K562 (cell line): ENCODE results near the gene ECT2. TPM values are rescaled to one million over a fixed set of nuclear protein-coding genes. Genes with fewer than 3 reads are reported as not detected.

Experiments used
- ATAC-seq: fragments of 200-7000 bp; cut with Tn5 transposase; 3 replicates; pipeline ENCODE4 v1.9.1; 2020; ENCODE audit warnings: moderate library complexity
- BruUV-seq: library from RNA; stranded (reverse); fragments of 400-500 nt; replicated peaks from 2 replicates; lab custom pipeline; 2021; lab: Mats Ljungman, UMichigan
- CTCF ChIA-PET: fragments of 300-600 bp; formaldehyde crosslinking; extraction: SDS; loops from one replicate; lab custom pipeline; 2021; ENCODE audit warnings: low intra/inter-chr PET ratio; lab: Yijun Ruan, JAX
- POLR2A ChIA-PET: fragments of 300-600, 350-650 bp; sonication (Branson Sonifier 250); formaldehyde crosslinking; extraction: SDS; loops from one replicate; lab custom pipeline; 2021; ENCODE audit warnings: antibody characterized with exemption, inconsistent platforms; lab: Yijun Ruan, JAX
- DNase-seq, 4 experiments: peaks; one replicate each; pipeline versions ENCODE4 v3.0.0 to v3.0.0-alpha.2; 2011 to 2018; ENCODE audit warnings: low spot score in 3 of 4, mixed read lengths in 3 of 4; ENCODE audit errors: extremely low read depth in 1 of 4
- FAIRE-seq: peaks from 2 replicates; lab custom pipeline; 2011; peaks lifted over from hg19 to GRCh38; lab: Jason Lieb, UNC
- H2AFZ ChIP-seq: 2 replicates; pipeline ENCODE4 v1.6.0; 2011; ENCODE audit warnings: low read depth, low read length, control low read depth, inconsistent platforms
- H3K27ac ChIP-seq: fragments of 200-600 bp; 3 replicates; pipeline ENCODE4 v1.8.0; 2011; ENCODE audit warnings: low read depth, mild to moderate bottlenecking, control low read depth, inconsistent platforms, low read length, moderate library complexity, mixed read lengths; ENCODE audit errors: extremely low read depth
- H3K27me3 ChIP-seq, 2 experiments: fragments of 300-600 bp in 1 of 2; 2 replicates in 1 of 2; 3 replicates in 1 of 2; pipeline versions ENCODE4 v1.6.0 to v1.8.0; 2011; ENCODE audit warnings: inconsistent platforms in 2 of 2, low read length in 2 of 2, mild to moderate bottlenecking in 1 of 2, mixed read lengths in 1 of 2, moderate library complexity in 1 of 2; ENCODE audit not compliant: control insufficient read depth in 2 of 2, insufficient read depth in 2 of 2
- H3K36me3 ChIP-seq: fragments of 300-600 bp; 3 replicates; pipeline ENCODE4 v1.8.0; 2011; ENCODE audit warnings: mild to moderate bottlenecking, low read length, inconsistent platforms; ENCODE audit not compliant: control insufficient read depth, insufficient read depth
- H3K4me1 ChIP-seq, 2 experiments: fragments of 200-600 bp in 1 of 2; replicated peaks in 1 of 2; 2 replicates in 1 of 2; 3 replicates in 1 of 2; pipeline versions ENCODE4 v1.5.1 to v1.8.0; 2011; ENCODE audit warnings: inconsistent platforms in 2 of 2, low read length in 2 of 2, mild to moderate bottlenecking in 1 of 2, mixed read lengths in 1 of 2, moderate library complexity in 1 of 2; ENCODE audit not compliant: control insufficient read depth in 2 of 2, insufficient read depth in 2 of 2
- H3K4me2 ChIP-seq: 2 replicates; pipeline ENCODE4 v1.6.1; 2011; ENCODE audit warnings: low read length, control low read depth, inconsistent platforms, mixed read lengths; ENCODE audit not compliant: insufficient read depth
- H3K4me3 ChIP-seq: fragments of 200-600 bp; sonication (generic), shearing (Covaris generic); 2 replicates; pipeline ENCODE4 v1.5.1; 2016; ENCODE audit warnings: control low read depth, inconsistent platforms
- H3K79me2 ChIP-seq: fragments of 200-600 bp; 3 replicates; pipeline ENCODE4 v1.8.0; 2011; ENCODE audit warnings: low read length, inconsistent platforms; ENCODE audit not compliant: control insufficient read depth, insufficient read depth
- H3K9ac ChIP-seq, 2 experiments: 2 replicates each; pipeline versions ENCODE4 v1.6.0 to v1.6.1; 2011; ENCODE audit warnings: low read depth in 2 of 2, low read length in 2 of 2, control low read depth in 1 of 2, inconsistent platforms in 1 of 2, mild to moderate bottlenecking in 1 of 2, mixed read lengths in 1 of 2; ENCODE audit not compliant: insufficient read depth in 1 of 2
- H3K9me1 ChIP-seq: one replicate; pipeline ENCODE4 v1.6.0; 2011; ENCODE audit warnings: inconsistent platforms, mild to moderate bottlenecking, low read length, moderate library complexity; ENCODE audit not compliant: control insufficient read depth, insufficient read depth
- H3K9me3 ChIP-seq: replicated peaks from 2 replicates; pipeline ENCODE4 v1.5.1; 2011; ENCODE audit warnings: low read depth, low read length, inconsistent platforms; ENCODE audit not compliant: control insufficient read depth, insufficient read depth
- H4K20me1 ChIP-seq: replicated peaks from 2 replicates; pipeline ENCODE4 v1.6.1; 2011; ENCODE audit warnings: low read length, inconsistent platforms, mixed read lengths; ENCODE audit not compliant: control insufficient read depth, insufficient read depth
- ARNT ChIP-seq, 2 experiments: fragments of 450-650 bp; IDR thresholded peaks; 2 replicates each; pipeline ENCODE4 v1.6.1; 2016; ENCODE audit warnings: mild to moderate bottlenecking in 1 of 2
- C11orf30 ChIP-seq: fragments of 450-650 bp; IDR thresholded peaks from 2 replicates; pipeline ENCODE4 v1.6.1; 2016; ENCODE audit warnings: low read depth, mild to moderate bottlenecking
- MAFF ChIP-seq: IDR thresholded peaks from 2 replicates; pipeline ENCODE4 v1.6.1; 2012; ENCODE audit warnings: low read length, improper control_type of control experiment
- MAFK ChIP-seq: IDR thresholded peaks from 2 replicates; pipeline ENCODE4 v1.6.1; 2011; ENCODE audit warnings: low read length, improper control_type of control experiment
- ZNF282 ChIP-seq: sonication (generic); formaldehyde crosslinking; IDR thresholded peaks from 2 replicates; pipeline ENCODE4 v1.8.1; 2023; ENCODE audit warnings: missing genetic modification reagents
- ZNF316 ChIP-seq: fragments of 450-650 bp; IDR thresholded peaks from 2 replicates; pipeline ENCODE4 v1.6.1; 2016
- WGBS: fragments of 100-300 bp; shearing (Covaris generic); methylation state at CpG from one replicate; pipeline ENCODE4 v1.1.6; 2016; ENCODE audit warnings: low coverage, mixed read lengths; ENCODE audit not compliant: insufficient coverage; ENCODE audit errors: missing lambda C conversion rate; 5-methylcytosine and 5-hydroxymethylcytosine counted together
- in situ Hi-C: fragments of 300-500 bp; cut with MboI; formaldehyde crosslinking; loops from 4 replicates; pipeline ENCODE4 v1.15.0; 2018; ENCODE audit warnings: inconsistent platforms, mixed read lengths
- intact Hi-C: fragments of 100-400 bp; cut with micrococcal nuclease; formaldehyde crosslinking; loops from 2 replicates; pipeline ENCODE4 v1.14.2; 2022
- polyA plus RNA-seq, 8 experiments: library from polyadenylated mRNA; depleted of rRNA in 4 of 8; stranded (reverse) in 5 of 8; unstranded in 3 of 8; fragments of >200 nt; fragmentation: Nextera tagmentation in 2 of 8; fragmentation: Illumina TruSeq in 1 of 8; extraction: Ambion mirVana in 2 of 8; extraction: Trizol in 1 of 8; gene quantifications; 2 replicates each; pipeline versions ENCODE4 v1.2.1 to v1.2.3, GENCODE V29; 2011 to 2014; ENCODE audit warnings: inconsistent platforms in 1 of 8, missing spikeins in 1 of 8
- total RNA-seq, 7 experiments: library from RNA; depleted of rRNA in 6 of 7; stranded (reverse); fragments of >200 nt in 6 of 7; fragmentation: Illumina TruSeq in 2 of 7; extraction: Trizol in 2 of 7; gene quantifications; 2 replicates each; pipeline versions ENCODE4 v1.2.1 to v1.2.3, GENCODE V29; 2011 to 2021; ENCODE audit warnings: low replicate concordance in 1 of 7
- TF ChIP-seq, protein P1 (sequence below): fragments of 450-650 bp; IDR thresholded peaks from 2 replicates; pipeline ENCODE4 v1.6.1; 2017; ENCODE audit warnings: mild to moderate bottlenecking, moderate library complexity
- TF ChIP-seq, protein P2 (sequence below): IDR thresholded peaks from 2 replicates; pipeline ENCODE4 v1.6.1; 2011; ENCODE audit warnings: borderline replicate concordance, low read depth, mild to moderate bottlenecking, moderate library complexity, low read length; ENCODE audit not compliant: insufficient read depth, poor library complexity, severe bottlenecking
- TF ChIP-seq, protein P3 (sequence below): fragments of 250-450 bp; sonication (Bioruptor Pico); IDR thresholded peaks from 2 replicates; pipeline ENCODE4 v1.6.1; 2021; ENCODE audit warnings: mild to moderate bottlenecking

Gene ECT2
- total and polyA plus RNA-seq, 9 of the 15 experiments (the other 6 are each of a cell fraction or from before 2014, with no cell fraction given), result 19.0 to 53.0 (median 36.5) TPM

DNA sequence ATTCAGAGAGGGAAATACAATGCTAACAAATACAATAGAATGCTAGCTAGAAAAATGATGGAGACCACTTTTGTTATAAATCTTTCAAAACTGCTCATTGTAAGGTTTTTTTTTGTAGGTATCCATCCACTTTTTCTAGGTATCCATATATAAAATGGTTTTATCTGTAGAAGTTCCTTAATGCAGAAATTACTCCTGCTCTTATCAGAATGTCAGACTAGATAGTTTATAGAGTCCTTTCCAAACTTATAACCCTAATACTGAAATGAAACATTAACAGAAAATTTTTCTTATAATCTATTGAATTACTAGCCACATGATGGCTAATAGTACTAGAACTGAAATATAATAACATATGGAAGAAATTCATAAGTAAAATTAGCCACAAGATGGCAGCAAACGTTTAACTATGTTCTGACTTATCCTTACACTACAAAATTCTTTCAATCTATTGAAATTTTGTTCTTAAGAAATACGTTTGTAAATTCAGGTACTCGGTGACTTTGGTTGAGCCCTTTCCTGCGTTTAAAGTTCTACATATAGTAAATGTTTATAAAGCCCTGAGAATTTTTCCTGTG, 58.5 kb downstream of the ECT2 start (continued):
- TF ChIP-seq, protein P1, sequence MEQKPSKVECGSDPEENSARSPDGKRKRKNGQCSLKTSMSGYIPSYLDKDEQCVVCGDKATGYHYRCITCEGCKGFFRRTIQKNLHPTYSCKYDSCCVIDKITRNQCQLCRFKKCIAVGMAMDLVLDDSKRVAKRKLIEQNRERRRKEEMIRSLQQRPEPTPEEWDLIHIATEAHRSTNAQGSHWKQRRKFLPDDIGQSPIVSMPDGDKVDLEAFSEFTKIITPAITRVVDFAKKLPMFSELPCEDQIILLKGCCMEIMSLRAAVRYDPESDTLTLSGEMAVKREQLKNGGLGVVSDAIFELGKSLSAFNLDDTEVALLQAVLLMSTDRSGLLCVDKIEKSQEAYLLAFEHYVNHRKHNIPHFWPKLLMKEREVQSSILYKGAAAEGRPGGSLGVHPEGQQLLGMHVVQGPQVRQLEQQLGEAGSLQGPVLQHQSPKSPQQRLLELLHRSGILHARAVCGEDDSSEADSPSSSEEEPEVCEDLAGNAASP, result no peak
- TF ChIP-seq ARNT (IDR thresholded peaks at IDR 0.05) (no peak), ZNF282 (CRISPR knock-in tag) (no peak)
- TF ChIP-seq, all 486 proteins: peak for 7

DNA sequence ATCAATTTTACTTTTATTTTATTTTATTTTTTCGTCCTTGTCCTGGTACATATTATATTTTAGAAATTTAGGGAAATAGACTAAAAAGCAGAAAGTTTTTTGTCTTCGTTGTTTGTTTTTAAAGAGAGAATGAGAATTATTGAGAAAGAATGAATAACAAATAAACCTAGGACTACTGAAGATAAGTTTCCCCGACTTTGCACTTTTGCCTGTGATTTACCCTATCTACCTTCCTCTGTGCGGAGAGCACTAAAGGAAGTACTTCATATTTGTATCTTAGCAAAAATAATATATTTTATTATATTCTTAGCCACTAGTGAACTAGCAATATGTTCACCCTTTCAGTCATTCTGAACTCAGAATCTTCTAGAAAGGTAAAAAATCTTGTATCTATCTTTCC, 60.6 kb downstream of the ECT2 start:
- Histone ChIP-seq H3K36me3 (peaks cover 62% of the 10 kb centered on the region), H3K4me3 (no peak overlapping the region)
- TF ChIP-seq ZNF316 (peak; percentile 53), MAFK (peak; percentile 58), C11orf30 (peak; percentile 64), MAFF (peak; percentile 63)
- TF ChIP-seq, protein P2, sequence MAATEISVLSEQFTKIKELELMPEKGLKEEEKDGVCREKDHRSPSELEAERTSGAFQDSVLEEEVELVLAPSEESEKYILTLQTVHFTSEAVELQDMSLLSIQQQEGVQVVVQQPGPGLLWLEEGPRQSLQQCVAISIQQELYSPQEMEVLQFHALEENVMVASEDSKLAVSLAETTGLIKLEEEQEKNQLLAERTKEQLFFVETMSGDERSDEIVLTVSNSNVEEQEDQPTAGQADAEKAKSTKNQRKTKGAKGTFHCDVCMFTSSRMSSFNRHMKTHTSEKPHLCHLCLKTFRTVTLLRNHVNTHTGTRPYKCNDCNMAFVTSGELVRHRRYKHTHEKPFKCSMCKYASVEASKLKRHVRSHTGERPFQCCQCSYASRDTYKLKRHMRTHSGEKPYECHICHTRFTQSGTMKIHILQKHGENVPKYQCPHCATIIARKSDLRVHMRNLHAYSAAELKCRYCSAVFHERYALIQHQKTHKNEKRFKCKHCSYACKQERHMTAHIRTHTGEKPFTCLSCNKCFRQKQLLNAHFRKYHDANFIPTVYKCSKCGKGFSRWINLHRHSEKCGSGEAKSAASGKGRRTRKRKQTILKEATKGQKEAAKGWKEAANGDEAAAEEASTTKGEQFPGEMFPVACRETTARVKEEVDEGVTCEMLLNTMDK, result no peak
- TF ChIP-seq, protein P3, sequence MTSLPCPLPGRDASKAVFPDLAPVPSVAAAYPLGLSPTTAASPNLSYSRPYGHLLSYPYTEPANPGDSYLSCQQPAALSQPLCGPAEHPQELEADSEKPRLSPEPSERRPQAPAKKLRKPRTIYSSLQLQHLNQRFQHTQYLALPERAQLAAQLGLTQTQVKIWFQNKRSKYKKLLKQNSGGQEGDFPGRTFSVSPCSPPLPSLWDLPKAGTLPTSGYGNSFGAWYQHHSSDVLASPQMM (CRISPR knock-in tag), result no peak

More for the DNA sequence above, 60.6 kb downstream of the ECT2 start:
- in situ Hi-C loops, result no loop called here
- intact Hi-C loops, result no loop called here
- CTCF ChIA-PET, result no interaction called here
- DNase-seq, result no peak
- Histone ChIP-seq H3K4me1 (no peaks in the 10 kb centered on the region), H3K27me3 (no peaks in the 10 kb centered on the region), H3K79me2 (no peaks in the 10 kb centered on the region), H3K9ac (no peak overlapping the region), H3K27ac (no peak overlapping the region), H4K20me1 (no peaks in the 10 kb centered on the region), H3K9me3 (no peaks in the 10 kb centered on the region), H3K9me1 (no peaks in the 10 kb centered on the region), H2AFZ (no peak overlapping the region), H3K4me2 (no peak overlapping the region)
- WGBS, result 93% methylated on average over 4 of the region's 4 CpGs
- no peak for FAIRE-seq
- no peak for ATAC-seq
- BruUV-seq, result no TSS peak
- POLR2A ChIA-PET, result no interaction called here
